Glutamatergic neuron (in vitro differentiated cells): Measurements from ENCODE around the gene BAHD1. TPM values are rescaled to one million over a fixed set of nuclear protein-coding genes. Genes with fewer than 3 reads are reported as not detected.

Experiments
- DNase-seq: peaks from one replicate; pipeline ENCODE4 v3.0.0; 2022
- H3K27ac Mint-ChIP-seq: one replicate; pipeline ENCODE4 v1.8.0; 2020; ENCODE audit warnings: mild to moderate bottlenecking, mixed read lengths, inconsistent platforms; ENCODE audit not compliant: unreplicated experiment
- H3K27me3 Mint-ChIP-seq: one replicate; pipeline ENCODE4 v1.8.0; 2020; ENCODE audit warnings: mild to moderate bottlenecking, moderate library complexity, mixed read lengths, inconsistent platforms; ENCODE audit not compliant: unreplicated experiment
- H3K36me3 Mint-ChIP-seq: one replicate; pipeline ENCODE4 v1.8.0; 2020; ENCODE audit warnings: mild to moderate bottlenecking, mixed read lengths, inconsistent platforms; ENCODE audit not compliant: unreplicated experiment
- H3K4me1 Mint-ChIP-seq: one replicate; pipeline ENCODE4 v1.8.0; 2020; ENCODE audit warnings: mild to moderate bottlenecking, low read depth, mixed read lengths, inconsistent platforms; ENCODE audit not compliant: unreplicated experiment
- H3K4me3 Mint-ChIP-seq: one replicate; pipeline ENCODE4 v1.8.0; 2020; ENCODE audit warnings: mild to moderate bottlenecking, mixed read lengths, inconsistent platforms; ENCODE audit not compliant: unreplicated experiment
- H3K9me3 Mint-ChIP-seq: one replicate; pipeline ENCODE4 v1.8.0; 2020; ENCODE audit warnings: mild to moderate bottlenecking, moderate library complexity, mixed read lengths, inconsistent platforms; ENCODE audit not compliant: unreplicated experiment
- CTCF ChIP-seq: fragments of 200-600 bp; sonication (generic); IDR thresholded peaks from one replicate; pipeline ENCODE4 v1.5.0; 2021; ENCODE audit not compliant: partially characterized antibody, unreplicated experiment
- total RNA-seq: library from RNA; stranded (reverse); fragmentation: NEBNext Ultra II Directional; extraction: Animal tissue kit (Norgen Biotek cat#: 25700); gene quantifications from one replicate; pipeline ENCODE4 v1.2.1, GENCODE V29; 2021; ENCODE audit not compliant: unreplicated experiment

Gene BAHD1
- total RNA-seq, 1 donor from 2014 or later: 29.9 TPM

GRCh38 chr15:40486066-40486770 lies 45.5 kb downstream of the BAHD1 start:
- Mint-ChIP-seq H3K4me1 (no peaks in the 10 kb centered on the region), H3K36me3 (no peaks in the 10 kb centered on the region), H3K4me3 (no peak overlapping the region), H3K27me3 (peaks cover 3% of the 10 kb centered on the region), H3K9me3 (no peaks in the 10 kb centered on the region), H3K27ac (no peak overlapping the region)
- TF ChIP-seq CTCF: no peak
- no peak for DNase-seq

DNA sequence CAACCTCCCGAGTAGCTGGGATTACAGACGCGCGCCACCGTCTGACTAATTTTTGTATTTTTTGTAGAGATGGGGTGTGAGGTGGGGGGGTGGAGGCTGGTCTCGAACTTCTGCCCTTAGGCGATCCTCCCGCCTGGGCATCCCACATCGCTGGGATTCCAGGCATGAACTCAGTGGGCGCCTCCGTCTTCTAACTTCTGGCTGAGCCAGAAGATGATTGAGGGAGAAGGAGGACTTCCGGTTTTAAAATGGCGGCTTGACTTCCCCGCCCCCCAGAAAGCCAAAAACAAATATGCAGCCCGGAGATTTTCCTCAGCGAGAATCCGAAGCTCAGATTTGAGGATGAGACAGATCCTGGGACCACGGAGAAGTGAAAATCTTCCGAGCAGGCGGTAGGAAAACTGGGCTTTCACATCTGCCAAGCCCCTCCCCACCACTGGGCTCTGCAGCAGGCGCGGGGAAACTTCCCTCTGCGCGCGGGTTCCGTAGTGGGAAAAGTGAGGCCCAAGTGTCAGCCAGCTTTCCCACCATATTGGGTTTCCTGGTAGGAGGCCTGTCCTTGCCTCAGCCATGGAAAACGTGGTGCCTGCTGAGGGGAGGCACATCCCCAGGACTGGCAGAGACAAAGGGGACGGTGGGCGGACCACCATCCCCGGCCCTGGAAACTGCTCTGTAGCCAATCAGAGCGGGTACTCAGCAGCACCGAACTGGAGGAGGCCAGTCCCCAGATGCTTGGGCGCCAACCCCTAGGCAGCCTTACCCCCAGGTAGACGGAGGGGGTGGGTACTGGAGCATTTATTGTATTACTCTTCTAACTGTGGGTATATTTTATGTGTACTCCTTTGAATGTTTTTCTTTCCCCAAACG lies 47.3 kb downstream of the BAHD1 start:
- Mint-ChIP-seq H3K4me1 (no peaks in the 10 kb centered on the region), H3K27me3 (peaks cover 3% of the 10 kb centered on the region)
- no peak for DNase-seq

DNA sequence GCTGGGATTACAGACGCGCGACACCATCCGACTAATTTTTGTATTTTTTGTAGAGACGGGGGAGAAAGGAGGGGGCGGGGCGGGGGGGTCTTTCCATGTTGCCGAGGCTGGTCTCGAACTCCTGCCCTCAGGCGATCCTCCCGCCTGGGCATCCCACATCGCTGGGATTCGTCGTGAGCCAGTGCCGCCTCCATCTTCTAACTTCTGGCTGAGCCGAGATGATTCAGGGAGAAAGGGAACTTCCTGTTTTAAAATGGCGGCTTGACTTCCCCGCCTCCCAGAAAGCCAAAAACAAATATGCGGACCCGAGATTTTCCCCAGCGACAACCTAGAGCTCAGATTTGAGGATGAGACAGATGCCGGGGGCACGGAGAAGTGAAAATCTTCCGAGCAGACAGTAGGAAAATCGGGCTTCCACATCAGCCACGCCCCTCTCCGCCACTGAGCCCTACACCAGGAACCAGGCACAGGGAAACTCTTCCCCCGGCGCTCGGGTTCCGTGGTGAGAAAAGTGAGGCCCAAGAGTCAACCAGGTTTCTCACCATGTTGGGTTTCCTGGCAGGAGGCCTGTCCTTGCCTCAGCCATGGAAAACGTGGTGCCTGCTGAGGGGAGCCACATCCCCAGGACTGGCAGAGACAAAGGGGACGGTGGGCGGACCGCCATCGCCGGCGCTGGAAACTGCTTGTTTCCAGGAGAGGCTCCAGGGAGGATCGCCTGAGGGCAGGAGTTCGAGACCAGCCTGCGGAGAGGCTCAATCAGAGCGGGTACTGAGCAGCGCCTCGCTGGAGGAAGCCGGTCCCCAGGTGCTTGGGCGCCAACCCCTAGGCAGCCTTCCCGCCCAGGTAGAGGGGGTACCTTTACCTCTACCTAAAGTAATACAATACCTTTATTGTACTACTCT lies 48.8 kb downstream of the BAHD1 start:
- Mint-ChIP-seq H3K4me1 (no peaks in the 10 kb centered on the region), H3K36me3 (no peaks in the 10 kb centered on the region), H3K4me3 (no peak overlapping the region), H3K27ac (no peak overlapping the region), H3K9me3 (no peaks in the 10 kb centered on the region), H3K27me3 (peaks cover 3% of the 10 kb centered on the region)
- no peak for DNase-seq
- TF ChIP-seq CTCF: no peak

More for the DNA sequence above, 47.3 kb downstream of the BAHD1 start:
- no peak overlapping the region for H3K27ac Mint-ChIP-seq
- no peaks in the 10 kb centered on the region for H3K36me3 Mint-ChIP-seq
- no peak for TF ChIP-seq CTCF
- H3K9me3 Mint-ChIP-seq: no peaks in the 10 kb centered on the region
- no peak overlapping the region for H3K4me3 Mint-ChIP-seq

GRCh38 chr15:40493089-40493840 lies 52.5 kb downstream of the BAHD1 start:
- no peak for DNase-seq
- Mint-ChIP-seq H3K4me1 (no peaks in the 10 kb centered on the region), H3K9me3 (no peaks in the 10 kb centered on the region), H3K27me3 (no peaks in the 10 kb centered on the region), H3K27ac (no peak overlapping the region), H3K36me3 (no peaks in the 10 kb centered on the region), H3K4me3 (no peak overlapping the region)
- no peak for TF ChIP-seq CTCF
